Measurements from ENCODE around the gene WDR74.
A peak's percentile ranks its signal among the peaks of the same experiment; 100 is the strongest.

The WDR74 gene

GRCh38 chr11:62853279-62853965 lies 14.0 kb upstream of the WDR74 start:
- DNase-seq (ENCODE audit: low read depth), result no peak
- no peak for TF ChIP-seq CTCF (conservative IDR thresholded peaks at IDR 0.05; ENCODE audit: control insufficient read depth, insufficient read depth, low read depth, low read length)
- H3K4me3 ChIP-seq (ENCODE audit: control insufficient read depth, low read depth, low read length), result peak overlapping the region; percentile 71

- no peak for TF ChIP-seq CTCF (conservative IDR thresholded peaks at IDR 0.05; ENCODE audit: control insufficient read depth, insufficient read depth, low read depth, low read length)
- DNase-seq (ENCODE audit: low read depth), result no peak
- peak overlapping the region; percentile 71 for H3K4me3 ChIP-seq (ENCODE audit: control insufficient read depth, low read depth, low read length)
These were observed 13.3 kb upstream of the WDR74 start for GRCh38 chr11:62852523-62853188.

GRCh38 chr11:62851807-62852522 lies 12.6 kb upstream of the WDR74 start:
- TF ChIP-seq CTCF (conservative IDR thresholded peaks at IDR 0.05; ENCODE audit: control insufficient read depth, insufficient read depth, low read depth, low read length), result no peak
- no peak for DNase-seq (ENCODE audit: low read depth)
- no peak overlapping the region for H3K4me3 ChIP-seq (ENCODE audit: control insufficient read depth, low read depth, low read length)

- no peak for TF ChIP-seq CTCF (conservative IDR thresholded peaks at IDR 0.05; ENCODE audit: control insufficient read depth, insufficient read depth, low read depth, low read length)
- no peak overlapping the region for H3K4me3 ChIP-seq (ENCODE audit: control insufficient read depth, low read depth, low read length)
- peak; percentile 30 for DNase-seq (ENCODE audit: low read depth)
These were observed 11.8 kb upstream of the WDR74 start for GRCh38 chr11:62850911-62851806.

- no peak for DNase-seq (ENCODE audit: low read depth)
- no peak overlapping the region for H3K4me3 ChIP-seq (ENCODE audit: control insufficient read depth, low read depth, low read length)
- TF ChIP-seq CTCF (conservative IDR thresholded peaks at IDR 0.05; ENCODE audit: control insufficient read depth, insufficient read depth, low read depth, low read length), result no peak
These were observed 8.5 kb upstream of the WDR74 start for GRCh38 chr11:62847767-62848314.

- no peak for TF ChIP-seq CTCF (conservative IDR thresholded peaks at IDR 0.05; ENCODE audit: control insufficient read depth, insufficient read depth, low read depth, low read length)
- H3K4me3 ChIP-seq (ENCODE audit: control insufficient read depth, low read depth, low read length), result no peak overlapping the region
- DNase-seq (ENCODE audit: low read depth), result no peak
These were observed 6.8 kb upstream of the WDR74 start for GRCh38 chr11:62846177-62846576.
